Adrenal gland (tissue), 12 donors: Measurements from ENCODE around the gene MACROD2. TPM values are rescaled to one million over a fixed set of nuclear protein-coding genes. Genes with fewer than 3 reads are reported as not detected.

Experiments used
- DNase-seq, 7 donors: peaks; one replicate each; pipeline ENCODE4 v3.0.0-alpha.2; 2019 to 2020
- H3K27ac ChIP-seq, 5 donors: fragments of 200-600 bp; sonication (generic) in 4 of 5; 1 replicate in 3 of 5; 2 replicates in 2 of 5; pipeline versions ENCODE4 v1.5.1 to v1.8.0; 2016 to 2020; ENCODE audit warnings: mild to moderate bottlenecking in 1 of 5
- H3K27me3 ChIP-seq: fragments of 200-600 bp; 2 replicates; pipeline ENCODE4 v1.8.0; 2021
- H3K36me3 ChIP-seq, 2 donors: fragments of 200-600 bp; replicated peaks in 1 of 2; 1 replicate in 1 of 2; 2 replicates in 1 of 2; pipeline versions ENCODE4 v1.5.1 to v1.8.0; 2018 to 2022
- H3K4me1 ChIP-seq, 2 donors: fragments of 200-600 bp; replicated peaks in 1 of 2; 1 replicate in 1 of 2; 2 replicates in 1 of 2; pipeline versions ENCODE4 v1.5.1 to v1.8.0; 2018 to 2021
- H3K4me3 ChIP-seq, 4 donors: fragments of 200-600 bp; sonication (generic) in 3 of 4; one replicate each; pipeline ENCODE4 v1.5.1; 2016 to 2018
- H3K9me3 ChIP-seq, 3 donors: fragments of 200-600 bp; sonication (generic) in 1 of 3; replicated peaks in 1 of 3; 1 replicate in 2 of 3; 2 replicates in 1 of 3; pipeline versions ENCODE4 v1.5.1 to v1.8.0; 2016 to 2021
- CTCF ChIP-seq, 6 experiments: fragments of 450-650 bp in 4 of 6; fragments of 200-600 bp in 2 of 6; sonication (generic) in 1 of 6; IDR thresholded peaks; 1 replicate in 5 of 6; 2 replicates in 1 of 6; pipeline versions ENCODE4 v1.5.1 to v1.8.0; 2016 to 2021; ENCODE audit warnings: antibody characterized with exemption in 6 of 6, mild to moderate bottlenecking in 2 of 6, moderate library complexity in 1 of 6
- POLR2A ChIP-seq, 2 donors: fragments of 450-650 bp; IDR thresholded peaks; one replicate each; pipeline ENCODE4 v1.6.1; 2017; ENCODE audit warnings: antibody characterized with exemption in 2 of 2, mild to moderate bottlenecking in 2 of 2, moderate library complexity in 1 of 2
- WGBS, 4 donors: extraction: QIAGEN DNeasy Blood & Tissue Kit in 2 of 4; methylation state at CpG; one replicate each; pipeline versions ENCODE4 v1.1.5 to v1.1.7; 2013 to 2017; 5-methylcytosine and 5-hydroxymethylcytosine counted together
- intact Hi-C, 2 donors: fragments of 100-400 bp; cut with DNase I; formaldehyde crosslinking; loops; one replicate each; pipeline versions ENCODE4 v1.14.1 to v1.15.0; 2022 to 2023
- polyA plus RNA-seq, 3 donors: library from polyadenylated mRNA; stranded (reverse); fragments of 200-250 nt in 2 of 3; fragments of 350-450 nt in 1 of 3; fragmentation: Illumina TruSeq in 1 of 3; extraction: RNeasy Lipid Tissue Mini Kit (QIAGEN cat#74804) in 1 of 3; gene quantifications; one replicate each; pipeline ENCODE4 v1.2.3, GENCODE V29; 2013 to 2014
- total RNA-seq, 9 donors: library from RNA; depleted of rRNA in 4 of 9; stranded (reverse); fragments of >200 nt in 4 of 9; fragments of 120-200 nt in 1 of 9; fragmentation: NEBNext Ultra II Directional in 1 of 9; extraction: Animal tissue kit (Norgen Biotek cat#: 25700) in 1 of 9; gene quantifications; one replicate each; pipeline versions ENCODE4 v1.1.0 to v1.2.4, GENCODE V29; 2013 to 2023
- donor health status: healthy with polysubstance abuse.
- donor health status: Bipolar disorder and iron deficiency.
- donor health status: DM: yes; HTN: yes; CAD: no.
- donor health status: DM: no; HTN: no; CAD: no.
- donor health status: DM: no; HTN: no; CAD: no.
- donor health status: DM: yes; HTN: yes; CAD: no.

Gene MACROD2
- total and polyA plus RNA-seq, 12 donors = 1.1 to 21.2 (median 6.4) TPM

DNA sequence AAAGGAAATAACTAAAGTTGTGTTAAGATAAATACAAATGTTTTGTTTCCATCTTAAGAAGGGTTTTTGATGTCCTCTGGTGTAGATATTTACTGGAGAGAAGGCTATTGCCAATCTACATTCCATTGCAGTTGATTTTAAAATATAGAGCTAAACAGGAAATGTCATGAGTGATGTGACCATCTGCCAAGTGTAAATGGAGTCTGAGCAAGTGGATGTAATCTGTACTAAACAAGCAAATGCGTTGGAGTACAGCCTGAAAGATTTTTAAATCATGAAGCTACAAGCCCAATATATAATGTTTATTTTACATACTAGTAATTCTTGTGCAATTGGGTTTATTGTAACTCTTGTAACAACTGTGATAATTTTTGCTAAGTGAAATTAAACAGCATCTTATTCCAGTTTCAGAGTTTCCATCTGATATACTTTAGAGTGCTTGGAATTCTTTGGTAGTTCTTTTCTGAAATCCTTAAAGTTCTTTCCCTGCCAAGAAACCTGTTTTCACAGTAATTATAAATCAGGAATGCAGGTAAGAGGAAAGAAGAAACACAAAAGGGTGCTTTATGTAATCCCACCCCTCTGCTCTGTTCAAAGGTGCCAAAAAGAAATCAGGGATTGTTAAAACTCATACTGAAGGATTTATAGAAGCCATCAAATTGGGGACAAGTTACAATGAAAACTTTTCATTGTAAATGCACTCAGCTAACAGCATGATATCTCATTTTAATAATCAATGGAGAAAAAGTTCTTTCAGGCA, 389.3 kb downstream of the MACROD2 start:
- intact Hi-C loops = no loop called here
- WGBS, 4 donors = 17 to 55% (median 39%) methylated on average over 1 of the region's 1 CpG

DNA sequence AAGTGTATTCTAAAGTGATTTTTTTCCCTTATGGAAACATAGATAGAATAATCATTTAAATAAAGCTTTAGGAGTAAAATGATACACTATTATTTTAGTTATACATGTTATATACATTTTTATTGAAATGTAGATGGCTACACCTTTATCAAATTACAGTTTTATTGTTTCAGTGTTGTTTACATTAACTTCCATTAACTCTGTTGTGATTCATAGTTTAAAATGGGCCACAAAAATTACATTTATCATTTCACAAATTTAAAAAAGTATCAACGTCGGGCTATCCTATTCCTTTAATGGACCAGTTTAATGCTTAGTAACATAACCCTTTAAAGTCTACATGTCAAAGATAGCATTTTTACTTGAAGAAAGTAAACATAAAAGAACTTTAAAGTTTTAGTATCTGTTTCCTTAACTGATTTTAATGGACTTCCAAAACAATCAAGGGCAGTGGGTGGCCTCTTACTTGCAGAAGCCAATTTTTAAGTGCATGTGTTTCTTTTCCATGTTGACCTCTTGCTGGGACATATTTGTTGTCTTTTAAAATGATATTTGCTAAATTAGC, 389.9 kb downstream of the MACROD2 start:
- no peaks in the 10 kb centered on the region for H3K4me1 ChIP-seq
- H3K27me3 ChIP-seq = no peaks in the 10 kb centered on the region
- H3K4me3 ChIP-seq = no peak overlapping the region
- H3K36me3 ChIP-seq = no peaks in the 10 kb centered on the region
- no peak for DNase-seq
- intact Hi-C loops = no loop called here
- H3K9me3 ChIP-seq = no peaks in the 10 kb centered on the region
- TF ChIP-seq CTCF (IDR thresholded peaks at IDR 0.05) (no peak), POLR2A (IDR thresholded peaks at IDR 0.05) (no peak)
- WGBS, 4 donors = 78 to 86% (median 83%) methylated on average over 2 of the region's 2 CpGs
- no peak overlapping the region for H3K27ac ChIP-seq

More for the DNA sequence above, 389.3 kb downstream of the MACROD2 start:
- TF ChIP-seq CTCF (IDR thresholded peaks at IDR 0.05) (no peak), POLR2A (IDR thresholded peaks at IDR 0.05) (no peak)
- Histone ChIP-seq H3K27ac (no peak overlapping the region), H3K9me3 (no peaks in the 10 kb centered on the region), H3K4me1 (no peaks in the 10 kb centered on the region), H3K27me3 (no peaks in the 10 kb centered on the region), H3K36me3 (no peaks in the 10 kb centered on the region), H3K4me3 (no peak overlapping the region)
- no peak for DNase-seq

DNA sequence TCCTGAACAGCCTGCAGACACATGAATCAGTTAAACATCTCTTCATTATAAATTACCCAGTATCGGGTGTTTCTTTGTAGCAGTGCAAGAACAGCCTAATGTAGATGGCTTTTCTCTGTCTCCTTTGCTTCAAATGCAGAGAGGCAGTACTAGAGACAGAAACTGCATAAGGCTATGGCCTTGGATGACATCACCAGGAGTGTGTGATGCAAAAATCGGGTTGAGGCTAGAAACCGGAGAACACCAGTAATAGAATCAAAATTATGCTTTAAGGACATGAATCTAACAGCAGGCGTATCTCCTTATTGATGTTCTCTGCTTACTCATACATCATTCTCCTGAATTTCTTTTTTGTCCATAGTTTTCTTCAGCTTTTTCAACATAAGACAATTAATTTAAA, 391.4 kb downstream of the MACROD2 start:
- no peak for DNase-seq
- no peak for TF ChIP-seq CTCF (IDR thresholded peaks at IDR 0.05)
- TF ChIP-seq POLR2A (IDR thresholded peaks at IDR 0.05) = no peak
- H3K27ac ChIP-seq = no peak overlapping the region
- no peaks in the 10 kb centered on the region for H3K36me3 ChIP-seq
- no peak overlapping the region for H3K4me3 ChIP-seq
- intact Hi-C loops = no loop called here
- H3K27me3 ChIP-seq = no peaks in the 10 kb centered on the region
- WGBS, 4 donors = 84 to 93% (median 88%) methylated on average over 4 of the region's 4 CpGs
- H3K4me1 ChIP-seq = no peaks in the 10 kb centered on the region
- no peaks in the 10 kb centered on the region for H3K9me3 ChIP-seq

DNA sequence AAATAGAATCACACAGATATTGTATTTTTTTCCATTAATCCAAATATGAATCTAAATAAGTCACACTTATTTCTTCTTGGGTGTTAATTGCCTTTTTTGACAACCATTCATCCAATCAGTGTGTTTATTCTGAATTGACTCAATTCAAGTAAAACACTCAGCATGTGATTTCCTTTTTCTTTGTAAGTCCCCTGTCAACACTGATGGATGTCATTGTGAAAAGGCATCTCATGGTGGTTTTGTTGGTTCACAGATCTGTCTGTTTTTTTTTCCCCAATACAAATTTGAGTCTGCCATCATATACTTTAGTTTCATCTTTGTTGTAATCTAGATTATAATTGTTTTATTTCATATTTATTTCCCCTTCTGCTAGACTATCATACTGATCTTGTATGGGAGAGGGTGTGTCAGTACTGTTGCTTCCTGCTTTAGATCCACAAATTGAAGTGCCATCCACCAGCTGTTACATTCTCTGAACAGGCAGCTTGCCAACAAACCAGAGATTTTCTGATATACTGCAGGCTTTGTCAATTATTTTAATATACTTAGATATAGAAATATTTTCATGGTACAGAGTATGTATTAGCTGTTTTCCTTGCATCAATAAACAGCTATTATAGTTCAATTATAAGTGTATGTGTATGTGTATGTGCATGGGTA, 406.3 kb downstream of the MACROD2 start:
- no peak for TF ChIP-seq CTCF (IDR thresholded peaks at IDR 0.05)
- DNase-seq = no peak
- no peak overlapping the region for H3K4me3 ChIP-seq
- H3K4me1 ChIP-seq = no peaks in the 10 kb centered on the region
- no peaks in the 10 kb centered on the region for H3K9me3 ChIP-seq
- H3K27ac ChIP-seq = no peak overlapping the region
- H3K27me3 ChIP-seq = no peaks in the 10 kb centered on the region
- intact Hi-C loops = no loop called here
- H3K36me3 ChIP-seq = no peaks in the 10 kb centered on the region
